HUES48 (cell line): ENCODE measurements around the gene MYL11.

Experiments used
- H3K27ac ChIP-seq: one replicate; pipeline ENCODE4 v1.7.0; 2013; ENCODE audit warnings: low read depth, low read length, inconsistent platforms
- H3K27me3 ChIP-seq: 2 replicates; pipeline ENCODE4 v1.6.1; 2013; ENCODE audit warnings: mild to moderate bottlenecking, low read length; ENCODE audit not compliant: control insufficient read depth, insufficient read depth
- H3K36me3 ChIP-seq: 2 replicates; pipeline ENCODE4 v1.6.1; 2013; ENCODE audit warnings: low read length; ENCODE audit not compliant: control insufficient read depth, insufficient read depth
- H3K4me1 ChIP-seq: 2 replicates; pipeline ENCODE4 v1.6.1; 2013; ENCODE audit warnings: mild to moderate bottlenecking, low read length; ENCODE audit not compliant: control insufficient read depth, insufficient read depth
- H3K4me3 ChIP-seq: 2 replicates; pipeline ENCODE4 v1.5.1; 2013; ENCODE audit warnings: mild to moderate bottlenecking, low read depth, low read length
- H3K9ac ChIP-seq: 2 replicates; pipeline ENCODE4 v1.6.1; 2013; ENCODE audit warnings: mild to moderate bottlenecking, low read depth, low read length, moderate library complexity
- H3K9me3 ChIP-seq: 2 replicates; pipeline ENCODE4 v1.6.1; 2013; ENCODE audit warnings: low read length; ENCODE audit not compliant: control insufficient read depth, insufficient read depth

MYL11 gene

DNA sequence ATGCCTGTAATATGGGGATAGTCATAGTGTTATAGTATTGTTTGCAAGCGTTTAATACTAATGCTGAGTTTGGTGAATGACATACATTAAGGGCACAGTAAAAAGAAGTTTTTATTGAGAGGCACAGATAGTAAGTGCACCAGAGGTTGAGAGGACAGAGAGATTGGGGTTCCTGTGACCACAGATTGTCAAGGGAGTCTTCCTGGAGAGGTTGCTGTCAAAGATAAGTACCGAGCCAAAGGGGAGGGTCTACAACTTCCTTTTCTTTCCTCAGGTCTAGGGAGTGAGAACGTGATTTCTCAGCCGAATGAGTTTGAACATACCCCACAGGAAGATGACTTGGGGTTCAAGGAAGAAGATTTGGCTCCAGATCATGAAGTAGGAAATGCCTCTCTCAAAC, 22.5 kb downstream of the MYL11 start:
- peaks cover 23% of the 10 kb centered on the region for H3K36me3 ChIP-seq
- H3K27me3 ChIP-seq: no peaks in the 10 kb centered on the region
- H3K27ac ChIP-seq: no peak overlapping the region
- peaks cover 16% of the 10 kb centered on the region for H3K4me1 ChIP-seq
- no peak overlapping the region for H3K4me3 ChIP-seq
- no peaks in the 10 kb centered on the region for H3K9me3 ChIP-seq
- H3K9ac ChIP-seq: no peak overlapping the region

DNA sequence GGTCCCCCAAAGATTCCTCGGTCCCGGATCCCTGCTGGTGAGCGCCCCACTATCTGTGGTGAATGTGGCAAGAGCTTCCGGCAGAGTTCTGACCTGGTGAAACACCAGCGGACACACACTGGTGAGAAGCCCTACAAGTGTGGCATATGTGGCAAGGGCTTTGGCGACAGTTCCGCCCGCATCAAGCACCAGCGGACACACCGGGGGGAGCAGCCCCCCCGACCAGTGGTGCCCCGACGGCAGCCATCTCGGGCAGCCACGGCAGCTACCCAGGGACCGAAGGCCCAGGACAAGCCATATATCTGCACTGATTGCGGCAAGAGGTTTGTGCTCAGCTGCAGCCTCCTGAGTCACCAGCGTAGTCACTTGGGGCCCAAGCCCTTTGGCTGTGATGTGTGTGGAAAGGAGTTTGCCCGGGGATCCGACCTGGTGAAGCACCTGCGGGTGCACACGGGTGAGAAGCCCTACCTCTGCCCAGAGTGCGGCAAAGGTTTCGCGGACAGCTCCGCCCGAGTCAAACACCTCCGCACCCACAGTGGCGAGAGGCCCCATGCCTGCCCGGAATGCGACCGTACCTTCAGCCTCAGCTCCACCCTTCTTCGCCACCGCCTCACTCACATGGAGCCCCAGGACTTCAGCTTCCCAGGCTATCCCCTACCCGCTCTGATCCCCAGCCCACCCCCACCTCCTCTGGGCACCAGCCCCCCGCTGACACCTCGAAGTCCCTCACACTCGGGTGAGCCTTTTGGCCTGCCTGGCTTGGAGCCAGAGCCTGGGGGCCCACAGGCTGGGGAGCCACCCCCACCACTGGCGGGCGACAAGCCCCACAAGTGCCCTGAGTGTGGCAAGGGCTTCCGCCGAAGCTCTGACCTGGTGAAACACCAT, 23.4 kb downstream of the MYL11 start:
- H3K27ac ChIP-seq: peak overlapping the region; percentile 99
- H3K9me3 ChIP-seq: no peaks in the 10 kb centered on the region
- no peaks in the 10 kb centered on the region for H3K27me3 ChIP-seq
- no peak overlapping the region for H3K9ac ChIP-seq
- peaks cover 23% of the 10 kb centered on the region for H3K36me3 ChIP-seq
- no peak overlapping the region for H3K4me3 ChIP-seq
- peaks cover 16% of the 10 kb centered on the region for H3K4me1 ChIP-seq

DNA sequence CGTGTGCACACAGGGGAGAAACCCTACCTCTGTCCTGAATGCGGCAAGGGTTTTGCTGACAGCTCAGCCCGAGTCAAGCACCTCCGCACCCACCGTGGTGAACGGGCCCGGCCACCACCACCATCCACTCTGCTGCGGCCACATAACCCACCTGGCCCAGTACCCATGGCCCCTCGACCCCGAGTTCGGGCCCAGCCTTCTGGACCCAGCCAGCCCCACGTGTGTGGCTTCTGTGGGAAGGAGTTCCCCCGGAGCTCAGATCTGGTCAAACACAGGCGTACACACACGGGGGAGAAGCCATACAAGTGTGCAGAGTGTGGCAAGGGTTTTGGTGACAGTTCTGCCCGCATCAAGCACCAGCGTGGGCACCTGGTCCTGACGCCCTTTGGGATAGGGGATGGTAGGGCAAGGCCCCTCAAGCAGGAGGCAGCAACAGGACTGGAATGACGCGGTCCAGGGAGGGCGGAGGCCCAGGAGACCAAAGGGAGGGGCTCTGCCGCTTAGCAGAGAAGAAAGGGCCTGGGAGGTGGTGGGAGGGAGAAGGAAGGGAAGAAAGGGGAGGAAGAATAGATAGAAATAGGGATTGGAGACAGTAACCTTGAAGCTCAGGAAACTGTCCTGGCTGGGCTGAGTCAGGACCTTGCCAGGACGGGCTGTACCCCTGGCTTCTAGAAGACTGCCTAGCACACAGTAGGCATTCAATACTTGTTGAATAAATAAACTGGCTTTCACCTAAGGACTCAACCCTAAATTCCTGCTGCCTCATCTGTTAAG, 24.2 kb downstream of the MYL11 start:
- H3K27me3 ChIP-seq: no peaks in the 10 kb centered on the region
- H3K27ac ChIP-seq: peak overlapping the region; percentile 99
- H3K4me1 ChIP-seq: peaks cover 16% of the 10 kb centered on the region
- H3K36me3 ChIP-seq: peaks cover 23% of the 10 kb centered on the region
- H3K9me3 ChIP-seq: no peaks in the 10 kb centered on the region
- no peak overlapping the region for H3K9ac ChIP-seq
- H3K4me3 ChIP-seq: no peak overlapping the region

DNA sequence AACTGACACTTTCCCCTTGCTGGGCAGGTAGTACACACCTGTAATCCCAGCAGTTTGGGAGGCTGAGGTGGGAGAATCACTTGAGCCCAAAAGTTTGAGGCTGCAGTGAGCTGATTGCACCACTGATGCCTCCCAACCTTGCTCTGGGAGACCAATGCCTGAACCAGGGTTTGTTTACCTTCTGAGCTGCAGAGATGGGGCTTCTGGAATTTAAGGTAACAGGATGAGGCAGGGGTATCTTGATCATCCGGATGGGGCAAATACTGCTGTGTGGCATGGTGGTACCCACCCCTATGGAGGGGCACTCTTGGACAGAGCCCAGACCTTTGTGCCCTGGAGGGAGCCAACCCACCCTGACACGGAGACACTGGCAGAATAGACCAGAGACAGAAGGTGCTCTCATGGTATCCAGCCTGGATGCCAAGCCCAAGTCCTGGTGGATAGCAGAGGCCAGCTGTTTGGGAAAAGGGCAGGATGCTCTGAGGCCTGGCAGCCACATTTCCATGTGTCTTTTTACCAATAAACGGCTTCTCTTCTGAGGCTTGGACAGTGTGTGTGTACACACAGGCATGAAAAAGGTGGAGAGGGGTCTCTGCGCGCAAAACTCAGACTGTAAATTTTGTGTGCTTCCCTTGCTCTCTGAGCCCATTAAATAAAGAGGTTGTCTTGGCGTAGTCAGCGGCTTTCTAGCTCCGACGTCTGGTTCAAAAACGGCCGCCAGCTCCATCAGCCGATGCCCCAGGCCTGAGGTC, 25.0 kb downstream of the MYL11 start:
- Histone ChIP-seq H3K4me3 (peak overlapping the region; percentile 63), H3K27ac (peak overlapping the region; percentile 99), H3K27me3 (no peaks in the 10 kb centered on the region), H3K9me3 (no peaks in the 10 kb centered on the region), H3K36me3 (peaks cover 23% of the 10 kb centered on the region), H3K4me1 (peaks cover 16% of the 10 kb centered on the region), H3K9ac (peak overlapping the region; percentile 76)

DNA sequence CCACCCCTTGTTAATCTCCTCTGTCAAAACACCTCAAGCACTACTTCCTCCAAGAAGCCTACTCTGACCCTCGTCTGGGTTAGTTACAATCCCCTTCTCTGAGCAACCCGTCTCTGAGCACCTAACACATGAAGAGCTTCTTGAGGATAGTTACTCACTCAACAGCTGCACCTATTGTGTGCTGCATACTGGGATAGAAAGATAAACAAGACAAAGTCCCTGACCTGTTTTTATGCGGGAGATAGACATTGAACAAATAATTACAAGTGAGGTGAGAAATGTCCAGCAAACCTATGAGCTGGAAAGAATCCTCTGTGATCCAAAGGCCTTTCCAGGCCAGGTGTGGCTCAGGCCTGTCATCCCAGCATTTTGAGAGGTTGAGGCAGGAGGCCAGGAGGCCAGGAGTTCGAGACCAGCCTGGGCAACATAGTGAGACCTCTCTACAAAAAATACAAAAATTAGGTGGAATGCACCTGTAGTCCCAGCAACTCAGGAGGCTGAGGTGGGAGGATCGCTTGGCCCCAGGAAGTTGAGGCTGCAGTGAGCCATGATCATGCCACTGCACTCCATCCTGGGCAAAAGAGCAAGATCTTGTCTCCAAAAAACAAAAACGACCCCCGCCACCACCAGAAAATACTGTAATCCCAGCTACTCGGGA, 27.3 kb downstream of the MYL11 start:
- H3K4me3 ChIP-seq: no peak overlapping the region
- no peaks in the 10 kb centered on the region for H3K27me3 ChIP-seq
- no peak overlapping the region for H3K27ac ChIP-seq
- H3K9ac ChIP-seq: no peak overlapping the region
- no peaks in the 10 kb centered on the region for H3K9me3 ChIP-seq
- H3K36me3 ChIP-seq: peaks cover 22% of the 10 kb centered on the region
- H3K4me1 ChIP-seq: peaks cover 11% of the 10 kb centered on the region

DNA sequence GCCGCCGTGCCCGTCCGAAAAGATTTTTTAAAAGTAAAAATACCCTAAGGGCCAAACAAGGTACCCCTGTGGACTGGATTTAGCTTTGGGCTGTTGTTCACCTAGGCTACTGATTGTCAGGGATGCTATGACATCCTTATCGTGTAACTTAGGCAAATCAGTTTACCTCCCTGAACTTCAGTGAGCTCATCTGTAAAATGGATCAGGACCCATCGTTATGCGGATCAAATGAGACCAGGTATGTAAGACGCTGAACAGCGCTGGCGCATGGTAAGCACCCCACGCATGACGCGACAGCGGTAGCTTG, 32.1 kb downstream of the MYL11 start:
- Histone ChIP-seq H3K27ac (peak overlapping the region; percentile 95), H3K4me3 (peak overlapping the region; percentile 96)

DNA sequence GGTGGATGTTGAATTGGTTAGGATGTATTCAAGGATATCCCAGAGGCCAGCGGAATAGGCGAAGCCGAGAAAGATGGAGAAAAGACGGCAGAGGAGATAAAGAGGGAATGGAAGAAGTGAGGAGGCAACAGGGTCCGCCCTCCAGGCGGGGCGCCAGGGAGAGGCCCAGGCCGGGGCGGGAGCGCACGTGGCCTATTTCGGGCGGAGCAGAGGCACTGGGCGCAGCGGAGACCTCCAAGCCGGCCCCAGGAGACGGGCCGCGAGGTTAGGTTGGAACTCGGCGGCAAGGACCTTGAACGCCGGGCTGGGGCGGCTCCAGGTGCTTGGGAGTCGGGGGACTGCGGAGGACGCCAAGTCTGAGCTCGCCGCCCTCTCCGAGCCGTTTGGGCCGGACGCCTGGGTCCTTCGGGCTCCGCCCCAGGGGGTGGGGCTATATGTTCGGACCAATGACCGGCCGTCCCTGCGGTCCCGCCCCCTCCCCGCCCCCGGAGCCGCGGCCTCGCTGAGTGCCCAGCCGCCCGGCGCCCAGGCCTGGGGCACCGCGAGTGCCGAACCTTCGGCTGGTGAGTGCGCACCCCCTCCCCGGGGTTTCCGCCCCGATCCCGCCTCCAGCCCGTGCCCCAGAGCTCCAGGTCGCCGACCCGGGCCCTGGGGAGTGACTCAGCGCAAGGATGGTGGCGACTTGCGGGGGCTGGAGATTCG, 32.7 kb downstream of the MYL11 start, which contains the start of gene ZNF771:
ZNF771 (plus strand) TSS at position 505 of the 702 bp plus-strand sequence. CDS start 448 bp downstream, outside the sequence.
- Histone ChIP-seq H3K9me3 (no peaks in the 10 kb centered on the region), H3K4me3 (peak within 1 kb of the TSS; percentile 96), H3K27ac (peak within 1 kb of the TSS; percentile 95), H3K36me3 (peaks cover 20% of the 10 kb centered on the region), H3K9ac (peak within 1 kb of the TSS; percentile 90), H3K27me3 (no peaks in the 10 kb centered on the region), H3K4me1 (peaks cover 6% of the 10 kb centered on the region; the same call in 1 of the 2 replicates)

More for the DNA sequence above, 32.1 kb downstream of the MYL11 start:
- peaks cover 6% of the 10 kb centered on the region; the same call in 1 of the 2 replicates for H3K4me1 ChIP-seq
- peak overlapping the region; percentile 90 for H3K9ac ChIP-seq
- H3K36me3 ChIP-seq: peaks cover 15% of the 10 kb centered on the region
- no peaks in the 10 kb centered on the region for H3K9me3 ChIP-seq
- no peaks in the 10 kb centered on the region for H3K27me3 ChIP-seq

DNA sequence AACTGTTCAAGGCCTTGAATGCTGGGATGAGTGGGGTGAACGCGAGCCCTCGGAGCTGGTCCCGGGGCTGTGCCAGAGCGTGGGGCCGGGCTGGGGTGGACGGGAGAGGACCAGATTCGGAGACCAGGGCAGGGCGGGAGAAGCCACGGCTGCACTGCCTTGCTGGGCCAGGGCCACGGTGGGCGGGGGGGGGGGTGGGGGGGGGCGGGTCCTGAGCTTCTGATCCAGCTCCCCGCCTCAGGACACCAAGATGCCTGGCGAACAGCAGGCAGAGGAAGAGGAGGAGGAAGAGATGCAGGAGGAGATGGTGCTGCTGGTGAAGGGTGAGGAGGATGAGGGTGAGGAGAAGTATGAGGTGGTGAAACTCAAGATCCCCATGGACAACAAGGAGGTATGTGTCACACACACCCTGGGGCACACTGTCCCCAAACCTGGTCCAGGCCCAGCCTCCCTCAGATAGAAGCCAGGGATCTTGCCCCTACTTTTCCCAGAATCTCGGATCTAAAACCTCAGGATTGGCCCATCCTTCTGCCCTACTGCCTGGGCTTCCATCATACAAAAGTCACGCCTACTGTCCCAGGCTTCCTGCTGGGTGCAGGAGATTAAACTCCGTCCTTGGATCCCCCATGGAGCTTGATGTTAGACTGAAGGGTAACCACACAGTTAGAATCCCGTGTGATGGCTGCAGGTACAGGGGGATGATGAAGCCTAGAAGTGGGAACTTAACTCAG, 33.4 kb downstream of the MYL11 start:
- Histone ChIP-seq H3K36me3 (peaks cover 26% of the 10 kb centered on the region), H3K9me3 (no peaks in the 10 kb centered on the region), H3K9ac (peak overlapping the region; percentile 84), H3K4me1 (peaks cover 6% of the 10 kb centered on the region; the same call in 1 of the 2 replicates), H3K4me3 (peak overlapping the region; percentile 96), H3K27me3 (no peaks in the 10 kb centered on the region), H3K27ac (peak overlapping the region; percentile 95)

DNA sequence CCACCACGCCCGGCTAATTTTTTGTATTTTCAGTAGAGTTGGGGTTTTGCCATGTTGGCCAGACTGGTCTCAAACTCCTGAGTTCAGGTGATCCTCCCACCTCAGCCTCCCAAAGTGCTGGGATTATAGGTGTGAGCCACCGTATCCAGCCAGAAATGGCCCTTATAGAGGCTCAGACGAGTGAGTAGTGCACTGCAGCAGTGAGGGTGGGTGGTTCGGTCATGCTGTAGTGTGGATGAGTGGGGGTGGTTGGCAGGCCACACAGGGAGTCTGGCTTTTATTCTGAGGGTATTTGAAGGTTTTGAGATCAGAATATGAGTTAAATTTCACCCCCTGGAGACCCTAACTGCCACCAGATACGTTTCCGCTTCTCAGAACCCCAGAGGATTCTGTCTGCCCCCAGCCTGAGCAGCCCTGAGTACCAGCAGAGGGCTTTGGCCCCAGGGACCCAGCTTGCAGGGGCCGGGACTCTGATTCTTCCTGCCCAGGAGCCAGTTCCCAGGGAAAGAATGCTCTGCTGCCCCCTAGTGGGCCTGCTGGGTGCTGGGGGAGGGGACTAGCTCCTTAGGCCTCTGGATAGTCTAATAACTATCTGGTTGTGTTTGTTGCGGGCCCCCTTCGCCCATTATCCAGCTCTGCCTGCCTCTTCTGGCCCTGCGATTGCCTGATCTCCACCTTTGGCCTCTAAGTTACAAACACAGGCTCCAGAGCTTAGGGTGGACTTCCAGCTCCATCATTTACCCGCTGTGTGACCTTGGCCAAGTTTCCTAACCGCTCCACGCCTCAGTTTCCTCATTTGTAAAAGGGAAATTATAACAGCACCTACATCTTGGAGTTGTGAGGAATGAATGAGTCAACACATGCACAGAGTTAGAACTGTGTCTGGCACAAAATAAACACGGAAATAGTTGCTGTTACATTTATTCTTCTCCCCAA, 34.8 kb downstream of the MYL11 start:
- Histone ChIP-seq H3K9ac (no peak overlapping the region), H3K4me1 (peaks cover 6% of the 10 kb centered on the region; the same call in 1 of the 2 replicates), H3K4me3 (no peak overlapping the region), H3K36me3 (peaks cover 40% of the 10 kb centered on the region), H3K27ac (peak overlapping the region; percentile 51), H3K27me3 (no peaks in the 10 kb centered on the region), H3K9me3 (no peaks in the 10 kb centered on the region)
